Brain microvascular endothelial cell (primary cell): ENCODE measurements around the gene ADPRS.

Source experiments
- DNase-seq: peaks from one replicate; pipeline ENCODE4 v3.0.0-alpha.2; 2020
- H3K27ac ChIP-seq: fragments of 250-450 bp; sonication (Bioruptor Pico); 2 replicates; pipeline ENCODE4 v1.5.1; 2020; ENCODE audit warnings: mild to moderate bottlenecking, moderate library complexity
- H3K27me3 ChIP-seq: fragments of 250-450 bp; sonication (Bioruptor Pico); replicated peaks from 2 replicates; pipeline ENCODE4 v1.5.1; 2020; ENCODE audit warnings: mild to moderate bottlenecking
- H3K36me3 ChIP-seq: fragments of 250-450 bp; sonication (Bioruptor Pico); replicated peaks from 2 replicates; pipeline ENCODE4 v1.5.1; 2020; ENCODE audit warnings: mild to moderate bottlenecking
- H3K4me3 ChIP-seq: 2 replicates; pipeline ENCODE4 v1.5.1; 2011; ENCODE audit warnings: low read depth, mild to moderate bottlenecking, control low read depth, low read length, moderate library complexity
- CTCF ChIP-seq: IDR thresholded peaks from 2 replicates; pipeline ENCODE4 v1.5.1; 2011; ENCODE audit warnings: low read depth, mild to moderate bottlenecking, moderate library complexity, low read length, control low read depth, inconsistent platforms; ENCODE audit errors: missing control alignments
- in situ Hi-C: cut with HindIII; loops from 2 replicates; pipeline ENCODE4 v1.10.0; 2017; ENCODE audit warnings: low sequenced_read_pairs, low pct_ligation_motif_present

The ADPRS gene

GRCh38 chr1:36122062-36123030 lies 33.7 kb downstream of the ADPRS start:
- no peak for TF ChIP-seq CTCF
- Histone ChIP-seq H3K36me3 (no peaks in the 10 kb centered on the region), H3K27ac (no peak overlapping the region), H3K4me3 (no peak overlapping the region), H3K27me3 (peaks cover 14% of the 10 kb centered on the region)
- DNase-seq = no peak
- in situ Hi-C loops = no loop called here

GRCh38 chr1:36123356-36123755 lies 34.7 kb downstream of the ADPRS start:
- H3K27me3 ChIP-seq = peaks cover 14% of the 10 kb centered on the region
- TF ChIP-seq CTCF = no peak
- H3K36me3 ChIP-seq = no peaks in the 10 kb centered on the region
- no peak for DNase-seq
- in situ Hi-C loops = no loop called here
- no peak overlapping the region for H3K4me3 ChIP-seq
- H3K27ac ChIP-seq = no peak overlapping the region

- TF ChIP-seq CTCF = no peak
- H3K36me3 ChIP-seq = no peaks in the 10 kb centered on the region
- H3K4me3 ChIP-seq = no peak overlapping the region
- in situ Hi-C loops = no loop called here
- no peak overlapping the region for H3K27ac ChIP-seq
- no peak for DNase-seq
- peaks cover 14% of the 10 kb centered on the region for H3K27me3 ChIP-seq
Observed at GRCh38 chr1:36124404-36125128, 35.9 kb downstream of the ADPRS start.

- H3K4me3 ChIP-seq = no peak within 1 kb of the TSS
- H3K27me3 ChIP-seq = peaks cover 14% of the 10 kb centered on the region
- in situ Hi-C loops = no loop called here
- no peak within 1 kb of the TSS for H3K27ac ChIP-seq
- no peak for DNase-seq
- TF ChIP-seq CTCF = no peak
- H3K36me3 ChIP-seq = no peaks in the 10 kb centered on the region
Observed at GRCh38 chr1:36125129-36125991, 36.7 kb downstream of the ADPRS start, which contains the start of gene COL8A2. TSS of gene COL8A2 (minus strand) at chr1:36125222. CDS start at chr1:36100242, 24,980 bp downstream.

- no peak overlapping the region for H3K4me3 ChIP-seq
- no peak overlapping the region for H3K27ac ChIP-seq
- H3K27me3 ChIP-seq = peaks cover 14% of the 10 kb centered on the region
- DNase-seq = no peak
- in situ Hi-C loops = no loop called here
- no peaks in the 10 kb centered on the region for H3K36me3 ChIP-seq
- no peak for TF ChIP-seq CTCF
Observed at GRCh38 chr1:36126005-36126716, 37.5 kb downstream of the ADPRS start.
